Melanocyte of skin (primary cell): ENCODE data around the gene PYGL. TPM values are rescaled to one million over a fixed set of nuclear protein-coding genes. Genes with fewer than 3 reads are reported as not detected.

ENCODE experiments used
- total RNA-seq, 2 donors: library from RNA; depleted of rRNA; stranded (reverse); fragments of >200 nt; gene quantifications; 2 replicates each; pipeline ENCODE4 v1.2.3, GENCODE V29; 2012

Gene PYGL
- 100 to 1,000 TPM; 117 to 265 TPM for total RNA-seq

DNA sequence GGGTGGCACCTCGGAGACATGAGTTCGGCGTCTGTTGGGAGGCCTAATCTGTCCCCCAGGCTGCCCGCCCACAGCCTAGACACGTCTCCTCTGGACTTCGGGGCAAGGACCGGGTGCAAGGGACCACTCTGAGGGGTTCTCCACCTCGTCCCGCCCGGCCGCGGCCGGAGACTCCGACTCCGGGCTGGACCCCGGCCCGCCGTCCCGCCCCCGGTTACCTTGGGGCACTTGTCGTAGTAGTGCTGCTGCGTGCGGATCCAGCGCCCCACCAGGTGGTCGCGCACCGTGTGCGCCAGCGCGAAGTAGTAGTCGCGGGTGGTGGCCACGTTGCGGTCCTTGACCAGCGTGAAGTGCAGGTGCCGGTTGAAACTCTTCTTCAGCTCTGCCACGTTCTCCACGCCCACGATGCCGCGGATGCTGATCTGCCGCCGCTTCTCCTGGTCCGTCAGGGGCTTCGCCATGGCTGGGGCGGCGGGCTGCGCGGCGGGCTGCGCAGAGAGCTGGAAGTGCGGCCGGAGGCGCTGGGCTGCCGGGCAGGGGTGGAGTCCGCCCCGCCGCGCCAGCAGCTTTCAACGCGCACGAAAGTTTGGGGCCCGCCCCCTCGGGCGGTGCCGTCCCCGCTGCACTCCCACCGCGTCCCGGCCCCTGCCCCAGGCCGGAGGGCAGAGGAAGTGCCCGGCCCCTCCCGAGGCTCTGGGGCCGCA lies at the start of gene PYGL:
PYGL (minus strand) TSS at position 541 of the 704 bp plus-strand sequence; CDS start at position 461, 80 bp downstream.

DNA sequence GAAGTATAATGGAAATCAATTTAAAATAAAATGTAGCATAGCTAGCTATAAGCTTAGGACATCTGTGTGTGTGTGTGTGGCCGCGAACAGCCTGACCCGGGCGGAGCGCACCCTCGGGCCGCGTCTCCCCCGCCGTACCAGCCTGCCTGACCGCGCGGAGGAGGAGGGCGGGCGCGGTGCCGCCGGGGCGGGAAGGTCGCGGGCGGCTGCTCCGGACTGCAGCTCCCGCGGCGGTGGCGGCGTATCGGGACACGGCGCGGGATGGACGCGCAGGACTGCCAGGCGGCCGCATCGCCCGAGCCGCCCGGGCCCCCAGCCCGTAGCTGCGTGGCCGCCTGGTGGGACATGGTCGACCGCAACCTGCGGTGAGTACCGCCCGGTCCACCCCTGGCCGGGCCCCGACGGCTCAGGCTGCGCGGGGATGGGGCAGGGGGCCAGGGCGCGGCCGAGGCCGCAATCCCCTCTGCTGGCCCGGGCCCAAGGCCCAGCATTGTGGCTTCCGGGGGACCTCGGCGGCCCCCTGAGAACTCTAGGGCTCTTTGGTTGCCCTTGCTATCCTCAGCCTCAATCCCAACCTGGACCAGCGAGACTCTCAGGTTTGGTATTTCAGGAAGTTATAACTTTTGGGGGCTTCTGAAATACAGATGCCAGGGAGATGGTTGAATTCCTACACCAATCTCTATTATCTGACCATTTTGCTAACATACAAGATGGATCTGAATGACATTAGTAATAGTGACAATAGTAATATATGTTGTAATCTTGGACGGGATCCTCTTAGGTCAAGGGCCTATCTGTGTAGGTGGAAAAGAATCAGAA lies 72.2 kb downstream of the PYGL start, which contains the start of gene ABHD12B:
ABHD12B (plus strand) TSS at position 140 of the 819 bp plus-strand sequence; CDS start at position 262, 122 bp downstream.

Other genes starting within 250 kb of the PYGL start
- gene NIN, start 113.3 kb downstream of the PYGL start, total RNA-seq: 10 to 100 TPM; 38.6 to 68.1 TPM
- not detected for gene ABHD12B, start 72.4 kb downstream of the PYGL start, total RNA-seq
- 10 to 100 TPM in 1 of 2 donors, 1 to 10 TPM in 1; 4.7 to 12.4 TPM for gene TRIM9, start 150.6 kb upstream of the PYGL start, total RNA-seq